ENCODE results near the gene NRTN.
"Not testable (repeated sequence)": the region's sequence is repeated elsewhere in the genome, so short reads cannot be mapped to it uniquely, and the experiment has no call there.

The NRTN gene

GRCh38 chr19:5873617-5874199 is 68.8 kb downstream of the NRTN start:
- no peak for DNase-seq

DNA sequence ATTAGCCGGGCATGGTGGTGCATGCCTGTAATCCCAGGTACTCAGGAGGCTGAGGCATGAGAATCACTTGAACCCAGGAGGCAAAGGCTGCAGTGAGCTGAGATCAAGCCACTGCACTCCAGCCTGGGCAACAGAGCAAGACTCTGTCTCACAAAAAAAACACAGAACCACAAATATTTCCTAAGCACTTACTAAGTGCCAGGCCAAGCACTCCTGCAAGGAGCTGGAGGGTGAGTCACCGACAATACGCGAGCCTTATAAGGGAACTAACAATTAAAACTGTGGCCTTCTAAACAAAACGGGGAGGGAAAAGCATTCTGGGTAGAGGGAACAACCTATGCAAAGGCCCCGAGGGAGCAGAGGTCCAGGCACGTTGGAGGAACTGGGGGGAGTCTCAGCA is 69.6 kb downstream of the NRTN start:
- not testable (repeated sequence) for DNase-seq

DNA sequence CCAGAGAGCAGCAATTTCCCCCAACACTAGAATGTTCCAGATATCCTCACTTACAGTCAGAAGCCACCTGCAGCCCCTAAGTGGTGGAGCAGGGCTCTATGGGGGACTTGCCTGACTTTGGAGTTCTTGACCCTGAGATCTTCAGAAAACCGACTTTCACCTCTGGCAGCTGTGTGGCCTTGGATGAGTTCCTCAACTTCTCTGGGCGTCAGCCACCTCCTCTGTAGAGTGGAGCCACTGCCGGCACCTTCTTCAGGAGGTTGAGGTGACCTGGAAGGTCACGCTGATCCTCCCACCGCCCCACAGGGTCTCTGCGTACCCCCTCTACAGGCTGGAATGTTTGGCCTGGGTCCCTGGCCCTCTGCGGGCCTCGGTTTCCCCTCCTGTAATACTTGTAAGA is 72.6 kb downstream of the NRTN start:
- DNase-seq = no peak

GRCh38 chr19:5877882-5878281 is 73.0 kb downstream of the NRTN start:
- no peak for DNase-seq

Measured in activated CD4-positive, alpha-beta T cell treated with anti-CD3 and anti-CD28 coated beads for 4 hours (primary cell).